Fibroblast of peridontal ligament (primary cell): ENCODE measurements around the gene TMUB2.
A peak's percentile ranks its signal among the peaks of the same experiment; 100 is the strongest.
"Not testable (repeated sequence)": the region's sequence is repeated elsewhere in the genome, so short reads cannot be mapped to it uniquely, and the experiment has no call there.

Experiments used
- DNase-seq: peaks from one replicate; pipeline ENCODE4 v3.0.0-alpha.2; 2010; ENCODE audit errors: extremely low read depth

Gene TMUB2

DNA sequence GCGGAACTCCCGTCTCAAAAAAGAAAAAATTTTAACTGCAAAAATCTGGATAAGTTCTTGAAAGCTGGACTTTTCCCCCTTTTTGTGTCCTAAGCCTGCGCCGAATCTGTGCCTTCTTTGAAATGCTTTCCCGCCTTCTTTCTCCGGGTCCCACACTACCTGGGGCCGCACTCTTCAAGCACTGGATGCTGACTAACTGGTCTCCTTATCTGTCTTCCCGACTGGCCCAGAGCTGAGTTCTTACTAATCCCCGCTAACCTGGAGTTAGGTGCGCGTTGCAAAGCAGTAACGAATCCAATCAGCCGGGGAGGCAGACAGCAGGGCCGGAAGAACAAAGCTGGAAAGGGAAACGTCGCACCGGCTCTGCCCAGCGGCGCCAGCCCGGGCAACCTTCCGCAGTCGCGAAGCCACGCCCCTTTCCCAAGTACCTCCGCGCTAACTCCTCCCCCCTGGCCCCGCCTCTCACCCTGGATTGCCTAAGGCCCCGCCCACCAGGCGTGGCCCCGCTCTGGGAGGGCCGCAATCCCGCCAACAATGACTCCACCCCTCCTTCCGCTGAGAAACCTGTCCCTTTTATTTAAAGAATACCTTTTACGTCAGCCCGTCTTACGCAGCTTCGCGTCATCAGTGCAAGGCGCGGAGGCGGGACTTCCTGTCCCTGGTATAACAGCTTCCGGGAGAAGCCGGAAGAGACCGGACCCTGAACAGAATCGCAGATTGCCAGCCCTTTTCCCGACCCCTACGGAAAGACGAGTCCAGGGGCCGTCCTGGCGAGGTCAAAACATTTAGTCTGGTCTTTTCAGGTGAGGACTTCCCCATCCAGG is at the start of gene TMUB2:
Gene TMUB2, plus strand, starts transcription at position 666 of the 824 bp plus-strand sequence. CDS start 737 bp downstream, outside the sequence.
- peak; percentile 99 for DNase-seq

GRCh38 chr17:44137891-44138709 is 48.7 kb upstream of the TMUB2 start:
- DNase-seq: peak; percentile 98

DNA sequence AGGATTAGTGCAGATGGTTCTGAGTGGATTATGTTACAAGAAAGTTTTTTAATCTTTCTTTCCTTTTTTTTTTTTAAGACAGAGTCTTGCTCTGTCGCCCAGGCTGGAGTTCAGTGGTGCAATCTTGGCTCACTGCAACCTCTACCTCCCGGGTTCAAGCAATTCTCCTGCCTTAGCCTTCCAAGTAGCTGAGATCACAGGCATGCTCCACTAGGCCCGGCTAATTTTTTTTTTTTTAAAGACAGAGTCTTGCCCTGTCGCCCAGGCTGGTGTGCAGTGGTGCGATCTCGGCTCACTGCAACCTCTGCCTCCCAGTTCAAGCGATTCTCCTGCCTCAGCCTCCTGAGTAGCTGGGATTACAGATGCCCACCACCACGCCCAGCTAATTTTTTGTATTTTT is 42.9 kb upstream of the TMUB2 start:
- DNase-seq: not testable (repeated sequence)

- DNase-seq: no peak
Measured at GRCh38 chr17:44144966-44145739, 41.6 kb upstream of the TMUB2 start.

- DNase-seq: no peak
Measured at GRCh38 chr17:44146375-44147346, 40.1 kb upstream of the TMUB2 start.

DNA sequence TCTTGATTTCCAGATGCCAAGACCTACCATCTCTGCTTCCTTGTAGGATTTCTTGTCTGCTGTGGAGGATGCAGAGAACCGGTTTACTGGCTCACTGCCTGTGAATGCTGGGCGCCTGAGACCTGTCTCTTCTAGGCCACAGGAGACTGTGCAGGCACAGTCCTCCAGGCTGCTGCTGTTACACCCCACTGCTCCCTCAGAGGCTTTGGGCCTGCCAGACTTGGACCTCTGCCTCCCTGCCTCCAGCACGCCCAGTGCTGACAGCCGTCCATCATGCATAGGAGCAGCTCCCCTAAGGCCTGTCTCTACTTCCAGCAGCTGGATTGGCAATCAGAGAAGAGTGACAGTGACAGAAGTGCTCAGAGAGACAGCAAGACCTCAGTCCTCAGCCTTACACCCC is 39.0 kb upstream of the TMUB2 start:
- DNase-seq: no peak

GRCh38 chr17:44149066-44149465 is 37.7 kb upstream of the TMUB2 start:
- not testable (repeated sequence) for DNase-seq

GRCh38 chr17:44149750-44150329 is 36.9 kb upstream of the TMUB2 start:
- no peak for DNase-seq

- no peak for DNase-seq
Measured at GRCh38 chr17:44152875-44153274, 33.9 kb upstream of the TMUB2 start.

DNA sequence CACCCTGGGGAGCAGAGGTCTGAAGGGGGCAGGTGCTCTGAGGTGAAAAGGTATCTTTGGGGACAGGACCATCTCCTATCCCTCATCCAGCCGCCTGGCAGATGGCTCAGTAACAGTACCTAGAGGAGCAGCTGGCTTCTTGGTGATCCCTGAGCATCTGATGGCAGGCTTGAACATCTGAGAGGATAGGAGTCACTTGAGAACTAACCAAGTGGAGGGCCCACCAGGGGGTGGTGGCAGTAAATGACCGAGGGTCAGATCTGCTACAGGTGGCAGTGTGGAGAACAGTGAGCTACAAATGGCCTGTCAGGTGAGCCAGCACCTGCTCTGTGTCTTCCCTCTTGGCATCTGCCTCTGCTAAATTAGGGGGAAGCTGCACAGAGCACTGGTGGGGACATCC is 31.3 kb upstream of the TMUB2 start:
- no peak for DNase-seq

GRCh38 chr17:44159519-44160210 is 27.1 kb upstream of the TMUB2 start:
- DNase-seq: no peak

- DNase-seq: no peak
Measured at GRCh38 chr17:44164476-44164875, 22.3 kb upstream of the TMUB2 start.

DNA sequence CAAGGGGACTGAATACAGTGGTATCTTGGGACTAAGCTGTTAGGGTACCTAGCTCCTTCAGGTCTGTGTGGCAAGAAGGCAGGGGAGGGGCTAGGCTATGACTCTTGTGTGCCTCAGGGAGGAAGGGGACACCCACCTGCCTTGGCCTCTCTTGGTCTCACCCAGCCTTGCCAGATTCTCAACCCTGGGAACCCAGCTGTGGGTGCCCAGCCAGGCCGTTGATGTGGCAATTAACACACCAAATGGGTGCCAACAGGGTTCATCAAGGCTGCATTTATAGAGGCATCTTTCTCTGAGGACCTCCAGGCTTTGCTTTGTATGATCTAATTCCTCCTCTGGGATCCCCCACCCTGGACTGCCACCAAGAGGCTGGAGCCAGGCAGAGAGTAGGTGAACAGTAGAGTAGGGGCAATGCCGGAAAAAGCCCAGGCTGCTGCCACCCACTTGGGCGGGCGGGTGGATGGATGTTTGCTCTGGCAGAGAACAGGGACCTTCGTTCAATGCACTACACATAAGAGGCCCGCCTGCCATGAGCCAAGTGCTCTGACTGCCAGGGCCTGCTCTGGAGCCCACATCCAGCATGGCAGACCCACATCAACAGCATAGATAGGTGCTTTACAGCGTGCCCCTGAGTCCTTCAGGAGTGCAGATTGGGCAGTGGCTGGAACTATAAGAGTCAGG is 19.5 kb upstream of the TMUB2 start:
- DNase-seq: no peak

GRCh38 chr17:44170135-44170498 is 16.7 kb upstream of the TMUB2 start:
- DNase-seq: no peak

GRCh38 chr17:44170499-44171201 is 16.1 kb upstream of the TMUB2 start, which contains the start of gene ASB16:
Gene ASB16 (plus strand): TSS chr17:44170704. CDS start chr17:44170790, 86 bp downstream.
- peak; percentile 30 for DNase-seq

- DNase-seq: no peak
Measured at GRCh38 chr17:44171931-44172455, 14.8 kb upstream of the TMUB2 start.

- DNase-seq: no peak
Measured at GRCh38 chr17:44174427-44174826, 12.3 kb upstream of the TMUB2 start.

DNA sequence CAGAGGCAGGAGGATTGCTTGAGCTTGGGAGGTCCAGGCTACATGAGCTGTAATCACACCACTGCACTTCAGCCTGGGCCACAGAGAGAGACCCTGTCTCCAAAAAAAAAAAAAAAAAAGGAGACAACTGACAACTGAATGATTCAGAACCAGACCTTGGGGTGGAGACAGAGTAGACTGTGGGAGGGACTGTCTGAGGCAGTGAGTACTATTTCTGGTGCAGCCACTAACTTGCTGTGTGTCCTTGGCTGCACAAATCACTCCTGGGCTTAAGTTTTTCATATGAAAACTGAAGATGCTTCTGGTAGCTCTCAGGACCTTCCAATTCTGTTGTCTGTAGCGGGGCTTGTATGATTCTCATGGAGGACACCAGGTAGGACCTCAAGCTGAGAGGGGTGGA is 10.5 kb upstream of the TMUB2 start:
- DNase-seq: no peak
